Jurkat, Clone E6-1 (cell line): Measurements from ENCODE around the gene GPR55.
A peak's percentile ranks its signal among the peaks of the same experiment; 100 is the strongest.

Experiments
- DNase-seq: peaks from one replicate; pipeline ENCODE4 v3.0.0-alpha.2; 2011; ENCODE audit warnings: low read depth, low spot score
- H3K4me3 ChIP-seq: 2 replicates; pipeline ENCODE4 v1.5.1; 2011; ENCODE audit warnings: mild to moderate bottlenecking, low read length, control low read depth, moderate library complexity

GPR55 gene

GRCh38 chr2:230906471-230907230, 18.4 kb downstream of the GPR55 start:
- DNase-seq, result no peak
- H3K4me3 ChIP-seq, result no peak overlapping the region

- DNase-seq, result peak; percentile 91
- H3K4me3 ChIP-seq, result no peak overlapping the region
Observed at GRCh38 chr2:230905448-230906421, 19.3 kb downstream of the GPR55 start.

DNA sequence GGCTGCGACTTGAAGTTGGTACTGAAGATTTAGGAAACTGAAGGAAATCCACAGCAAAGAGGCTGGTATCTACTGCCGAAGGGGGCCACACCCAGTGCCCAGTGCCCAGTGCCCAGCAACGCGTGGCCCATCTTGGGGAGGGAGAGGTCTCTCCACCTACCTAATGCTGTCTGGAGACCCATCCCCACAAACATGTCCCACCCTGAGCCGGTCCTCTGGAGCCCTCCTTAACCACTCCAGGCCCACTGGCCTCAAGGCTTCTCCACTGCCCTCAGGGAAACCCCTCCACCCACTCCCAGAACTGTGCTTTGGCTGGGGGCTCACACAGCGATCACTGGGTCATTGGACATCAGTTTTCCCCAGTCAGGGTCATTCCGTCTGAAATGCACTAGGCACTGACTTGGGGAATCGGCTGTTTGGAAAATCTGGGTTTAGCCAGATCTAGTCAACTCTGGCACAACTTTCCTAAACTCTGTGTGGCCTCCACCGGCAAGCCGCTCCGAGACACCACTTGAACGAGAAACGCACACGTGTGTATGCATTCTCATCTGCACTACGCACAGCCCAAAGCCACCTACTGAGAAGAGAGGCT, 20.1 kb downstream of the GPR55 start:
- no peak overlapping the region for H3K4me3 ChIP-seq
- DNase-seq, result no peak

DNA sequence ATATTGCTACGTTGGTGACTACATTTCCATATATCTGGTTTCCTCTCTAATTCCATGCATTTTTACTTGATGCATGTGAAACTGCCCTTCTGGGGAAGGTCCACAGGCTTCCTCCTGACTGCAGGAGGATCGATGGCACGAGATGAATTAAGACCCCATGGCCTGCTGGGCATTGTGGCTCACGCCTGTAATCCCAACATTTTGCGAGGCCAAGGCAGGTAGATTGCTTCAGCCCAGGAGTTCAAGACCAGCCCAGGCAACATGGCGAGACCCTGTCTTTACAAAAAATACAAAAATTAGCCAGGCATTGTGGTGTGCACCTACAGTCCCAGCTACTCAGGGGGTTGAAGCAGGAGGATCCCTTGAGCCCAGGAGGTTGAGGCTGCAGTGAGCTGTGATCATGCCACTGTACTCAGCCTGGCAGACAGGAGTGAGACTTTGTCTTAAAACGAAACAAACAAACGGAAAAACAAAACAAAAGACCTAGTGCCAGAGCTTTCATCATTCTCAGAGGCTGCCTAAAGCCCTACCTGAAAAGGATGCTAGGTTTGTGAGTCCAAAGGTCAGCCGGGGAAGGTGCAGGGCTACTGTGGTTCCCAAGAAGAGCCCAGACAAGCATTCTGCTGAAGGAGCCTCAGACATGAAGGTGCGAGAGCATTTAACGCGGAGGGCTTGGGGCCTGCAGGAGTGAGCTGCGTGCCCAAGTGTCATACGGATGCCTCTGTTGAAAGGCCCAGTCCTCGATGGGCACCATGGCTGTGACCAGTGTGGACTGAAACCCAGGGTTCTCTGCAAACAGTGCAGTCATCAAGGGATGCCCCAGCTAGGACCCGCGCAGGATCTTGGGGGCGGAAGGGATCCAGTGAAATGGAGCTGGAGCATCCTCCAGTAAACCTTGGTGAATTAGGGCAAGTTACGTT, 21.6 kb downstream of the GPR55 start:
- no peak for DNase-seq
- no peak overlapping the region for H3K4me3 ChIP-seq

DNA sequence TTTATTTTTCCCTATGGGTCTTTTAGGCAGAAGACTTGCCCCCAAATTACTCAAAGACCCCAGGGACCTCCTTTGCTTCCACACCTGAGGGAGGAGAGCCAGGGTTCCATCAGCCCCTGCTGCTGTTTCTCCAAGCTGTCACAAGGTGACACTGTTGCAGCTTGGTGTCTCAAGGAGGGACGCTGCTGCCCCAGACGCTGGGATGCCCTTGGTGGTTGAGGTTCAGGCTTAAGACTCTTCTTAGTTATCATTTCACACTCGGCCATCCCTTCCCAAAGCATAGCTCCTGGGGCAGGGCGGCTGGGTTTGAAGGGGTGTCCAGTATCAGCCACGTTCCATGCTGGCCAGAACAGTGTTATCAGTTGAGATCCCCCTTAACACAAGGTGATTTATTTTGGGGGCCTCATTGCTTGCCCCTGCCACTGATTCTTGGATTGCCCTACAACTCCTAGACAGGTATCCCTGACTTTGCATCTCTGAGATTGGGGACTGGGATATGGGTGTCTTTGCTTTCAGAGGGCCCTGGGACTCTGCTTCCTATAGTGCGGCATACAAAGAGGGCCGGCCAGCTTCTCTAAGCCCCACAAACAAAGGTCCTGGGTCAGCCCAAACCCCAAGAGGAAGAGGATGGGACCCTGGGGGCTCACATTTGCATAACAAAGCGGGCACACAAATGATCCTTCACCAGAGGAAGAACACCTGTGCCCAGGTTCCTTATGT, 22.7 kb downstream of the GPR55 start:
- H3K4me3 ChIP-seq, result no peak overlapping the region
- peak; percentile 47 for DNase-seq

GRCh38 chr2:230901006-230901405, 24.0 kb downstream of the GPR55 start:
- DNase-seq, result no peak

DNA sequence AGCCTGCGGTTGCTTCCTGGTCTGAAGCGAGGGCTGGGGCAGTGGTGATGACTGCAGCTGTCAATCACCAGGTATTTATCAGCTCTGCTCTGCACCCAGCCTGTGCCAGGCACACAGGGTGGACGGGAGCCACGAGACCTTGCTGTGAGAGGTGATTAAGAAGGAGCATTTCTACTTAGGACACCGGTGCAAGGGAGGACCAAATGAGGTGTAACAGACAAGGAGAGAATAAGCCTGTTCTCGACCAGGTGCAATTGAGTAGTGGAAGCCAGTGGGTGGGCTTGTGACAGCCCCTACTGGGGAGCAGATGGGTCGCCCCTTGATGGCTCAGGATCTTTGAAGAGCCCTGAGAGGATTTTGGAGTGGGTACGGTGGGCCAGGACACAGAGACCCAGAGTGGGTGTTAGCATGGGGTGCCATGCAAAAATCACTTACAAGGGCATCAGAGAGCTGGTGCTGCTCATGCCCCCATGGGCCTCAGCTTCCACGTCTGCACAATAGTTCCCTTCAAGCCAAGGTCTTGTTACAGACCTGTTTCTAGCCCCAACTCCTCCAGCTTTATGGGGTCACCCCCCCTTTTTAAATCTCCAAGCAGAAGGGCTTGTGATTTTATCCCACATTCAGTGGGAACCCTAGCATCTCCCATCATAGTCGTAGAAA, 24.6 kb downstream of the GPR55 start:
- DNase-seq, result no peak
- no peak overlapping the region for H3K4me3 ChIP-seq

More at GRCh38 chr2:230901006-230901405, 24.0 kb downstream of the GPR55 start:
- H3K4me3 ChIP-seq, result no peak overlapping the region

DNA sequence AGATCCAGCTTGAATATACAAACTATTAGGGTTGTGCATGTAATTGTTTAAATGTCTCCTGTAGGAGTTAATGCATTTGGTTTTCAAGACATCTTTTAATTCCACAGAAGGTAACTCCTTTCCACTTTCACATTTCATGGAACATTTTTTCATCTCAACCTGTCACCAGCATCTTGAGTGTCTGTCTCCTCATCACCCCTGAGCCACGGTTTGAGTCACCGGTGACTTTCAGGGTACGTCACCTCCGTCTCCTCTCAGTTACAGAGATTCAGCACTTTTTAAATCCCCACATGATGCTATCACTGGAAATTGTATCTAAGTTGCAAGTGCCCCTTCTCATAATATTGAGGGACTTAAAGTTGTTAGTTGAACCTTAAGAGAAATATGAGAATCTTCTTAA, 25.3 kb downstream of the GPR55 start:
- no peak for DNase-seq
- no peak overlapping the region for H3K4me3 ChIP-seq

- DNase-seq, result no peak
Observed at GRCh38 chr2:230899287-230899686, 25.8 kb downstream of the GPR55 start.

DNA sequence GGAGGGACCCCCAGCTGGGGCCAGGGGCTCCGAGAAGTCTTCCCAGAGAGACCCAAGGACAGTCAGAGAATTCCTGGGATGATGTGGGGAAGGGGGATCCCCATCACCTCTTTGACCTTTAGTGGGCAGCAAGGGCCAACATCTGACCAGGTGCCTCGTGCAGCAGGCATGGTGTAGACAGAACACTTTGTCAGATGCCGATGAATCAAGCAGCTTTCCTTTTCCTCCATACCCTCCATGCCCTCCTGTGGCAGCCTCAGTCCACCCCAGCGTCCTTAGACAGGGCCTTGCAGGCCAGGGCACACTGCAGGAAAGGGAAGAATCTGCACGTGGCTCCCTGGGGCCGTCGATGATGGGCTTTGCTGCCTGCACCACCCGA, 26.3 kb downstream of the GPR55 start:
- no peak overlapping the region for H3K4me3 ChIP-seq
- DNase-seq, result no peak

More at GRCh38 chr2:230899287-230899686, 25.8 kb downstream of the GPR55 start:
- H3K4me3 ChIP-seq, result no peak overlapping the region

- no peak overlapping the region for H3K4me3 ChIP-seq
- no peak for DNase-seq
Observed at GRCh38 chr2:230898016-230898712, 26.9 kb downstream of the GPR55 start.

GRCh38 chr2:230896346-230897115, 28.5 kb downstream of the GPR55 start:
- no peak overlapping the region for H3K4me3 ChIP-seq

DNA sequence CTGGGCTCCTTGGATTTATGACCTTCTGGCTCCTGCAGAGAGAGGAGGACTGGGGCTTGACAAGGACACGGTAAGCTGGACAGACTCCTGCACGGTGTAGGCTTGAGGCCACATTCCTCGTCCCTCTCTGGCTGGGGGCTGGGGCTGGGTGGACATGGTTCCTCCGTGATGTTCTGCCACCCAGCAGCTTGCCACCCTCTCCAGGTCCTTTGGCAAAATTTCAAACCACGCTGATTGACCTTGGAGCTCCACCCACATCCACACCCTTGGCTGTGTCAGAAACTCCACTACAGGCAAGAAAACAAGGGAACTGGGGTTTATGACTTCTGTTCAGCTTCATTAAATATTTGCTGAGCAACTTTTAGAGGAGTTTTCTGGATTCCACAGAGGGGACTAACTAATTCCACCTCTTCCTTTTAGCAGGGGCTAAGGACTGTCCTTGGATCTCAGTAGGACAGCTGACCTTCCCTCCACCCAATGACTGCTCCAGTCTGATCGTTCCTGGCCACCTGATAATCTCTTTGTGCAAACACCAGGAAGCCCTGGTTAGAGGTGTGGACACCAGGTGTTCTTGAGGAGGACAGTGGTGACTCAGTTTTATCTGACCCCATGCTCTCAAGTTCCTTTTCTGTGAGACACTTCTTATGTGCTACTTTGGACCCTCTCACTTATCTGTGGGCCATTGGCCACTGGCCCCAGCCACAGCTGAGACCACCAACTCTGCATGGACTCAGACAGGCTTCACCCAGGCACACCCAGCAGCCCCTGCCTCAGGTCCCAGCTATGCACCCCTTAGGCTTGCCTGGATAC, 29.3 kb downstream of the GPR55 start:
- DNase-seq, result no peak
- no peak overlapping the region for H3K4me3 ChIP-seq

More at GRCh38 chr2:230896346-230897115, 28.5 kb downstream of the GPR55 start:
- DNase-seq, result no peak

- H3K4me3 ChIP-seq, result no peak overlapping the region
- peak; percentile 62 for DNase-seq
Observed at GRCh38 chr2:230893841-230894781, 30.9 kb downstream of the GPR55 start.

- no peak overlapping the region for H3K4me3 ChIP-seq
- DNase-seq, result no peak
Observed at GRCh38 chr2:230893338-230893737, 31.7 kb downstream of the GPR55 start.
